K562 (cell line): ENCODE measurements around the gene CRACR2B.
A peak's percentile ranks its signal among the peaks of the same experiment; 100 is the strongest.

Experiments
- CTCF ChIP-seq, 3 experiments: IDR thresholded peaks in 2 of 3; conservative IDR thresholded peaks in 1 of 3; 2 replicates each; pipeline ENCODE4 v1.5.1; 2011 to 2012; ENCODE audit warnings: low read length in 3 of 3, mild to moderate bottlenecking in 3 of 3, control low read depth in 2 of 3, improper control_type of control experiment in 1 of 3, inconsistent platforms in 1 of 3, low read depth in 1 of 3, mixed read lengths in 1 of 3, moderate library complexity in 1 of 3; ENCODE audit not compliant: insufficient read depth in 2 of 3
- DNMT1 ChIP-seq: fragments of 450-650 bp; IDR thresholded peaks from 2 replicates; pipeline ENCODE4 v1.6.1; 2016; ENCODE audit warnings: antibody characterized with exemption, mild to moderate bottlenecking
- FOSL1 ChIP-seq: fragments of 200-800 bp; sonication (Bioruptor generic); conservative IDR thresholded peaks from 2 replicates; pipeline ENCODE4 v1.6.1; 2016; ENCODE audit warnings: missing genetic modification characterization, missing compliant biosample characterization
- GABPA ChIP-seq: fragments of 200-800 bp; sonication (Bioruptor generic); conservative IDR thresholded peaks from 2 replicates; pipeline ENCODE4 v1.6.1; 2016; ENCODE audit warnings: low read depth, missing genetic modification characterization, missing compliant biosample characterization
- GMEB1 ChIP-seq: fragments of 250-450 bp; sonication (Bioruptor Pico); IDR thresholded peaks from 2 replicates; pipeline ENCODE4 v1.4.0; 2020; ENCODE audit warnings: mild to moderate bottlenecking
- POLR2AphosphoS5 ChIP-seq: IDR thresholded peaks from 2 replicates; pipeline ENCODE4 v1.6.1; 2011; ENCODE audit warnings: mild to moderate bottlenecking, low read depth, low read length, moderate library complexity; ENCODE audit not compliant: control insufficient read depth, insufficient read depth
- RB1 ChIP-seq: fragments of 450-650 bp; IDR thresholded peaks from 2 replicates; pipeline ENCODE4 v1.6.1; 2017; ENCODE audit warnings: low read depth, mild to moderate bottlenecking
- RNF219 ChIP-seq: fragments of 250-450 bp; sonication (Bioruptor Pico); IDR thresholded peaks from 2 replicates; pipeline ENCODE4 v1.5.0; 2022; ENCODE audit warnings: mild to moderate bottlenecking
- ZNF239 ChIP-seq: fragments of 250-450 bp; sonication (Bioruptor Pico); IDR thresholded peaks from 2 replicates; pipeline ENCODE4 v1.4.0; 2020; ENCODE audit warnings: mild to moderate bottlenecking
- ZNF318 ChIP-seq, 2 experiments: fragments of 450-650 bp; IDR thresholded peaks; 2 replicates each; pipeline ENCODE4 v1.6.1; 2016; ENCODE audit warnings: mild to moderate bottlenecking in 2 of 2, borderline replicate concordance in 1 of 2, low read depth in 1 of 2, moderate library complexity in 1 of 2
- ZNF384 ChIP-seq: IDR thresholded peaks from 2 replicates; pipeline ENCODE4 v1.6.1; 2012; ENCODE audit warnings: low read depth, low read length, improper control_type of control experiment

GRCh38 chr11:880447-880846 is 52.7 kb downstream of the CRACR2B start:
- TF ChIP-seq ZNF239 (CRISPR knock-in tag) (no peak), DNMT1 (no peak), ZNF318 (IDR thresholded peaks at IDR 0.05; ENCODE audit: borderline replicate concordance in 1 of 2, low read depth in 1 of 2) (no peak), RB1 (no peak), GABPA (tag) (no peak), POLR2AphosphoS5 (no peak), GMEB1 (CRISPR knock-in tag) (no peak), ZNF384 (no peak), CTCF (IDR thresholded peaks at IDR 0.05 in 2 of 3, conservative IDR thresholded peaks at IDR 0.05 in 1 of 3; ENCODE audit: insufficient read depth in 2 of 3, low read depth in 1 of 3, low read length in 3 of 3) (peak in 1 of 3 experiments; percentile 38; a peak in 3 of 6 replicates), FOSL1 (no peak), RNF219 (CRISPR knock-in tag) (no peak)
